HEK293 (cell line): ENCODE data around the gene ARHGAP15.

ENCODE experiments used
- CTCF ChIA-PET: fragments of 350-600 bp; formaldehyde crosslinking; extraction: SDS; loops from one replicate; lab custom pipeline; 2021; ENCODE audit warnings: antibody characterized with exemption; lab: Yijun Ruan, JAX
- POLR2A ChIA-PET: fragments of 300-600 bp; formaldehyde crosslinking; extraction: SDS; loops from one replicate; lab custom pipeline; 2020; ENCODE audit warnings: antibody characterized with exemption, inconsistent platforms; lab: Yijun Ruan, JAX
- H3K27ac ChIP-seq: fragments of 200-500 bp; sonication (Bioruptor generic); 2 replicates; pipeline ENCODE4 v1.5.1; 2014; ENCODE audit warnings: low read depth, low read length, control low read depth, inconsistent platforms; ENCODE audit errors: extremely low read depth
- H3K36me3 ChIP-seq, 2 experiments: fragments of 200-500 bp in 1 of 2; sonication (Bioruptor generic) in 1 of 2; 1 replicate in 1 of 2; 2 replicates in 1 of 2; pipeline ENCODE4 v1.5.1; 2014 to 2017; ENCODE audit warnings: inconsistent platforms in 2 of 2, low read length in 2 of 2; ENCODE audit not compliant: control insufficient read depth in 2 of 2, insufficient read depth in 1 of 2
- H3K4me1 ChIP-seq: fragments of 200-500 bp; sonication (Bioruptor generic); 2 replicates; pipeline ENCODE4 v1.5.1; 2014; ENCODE audit warnings: mild to moderate bottlenecking, low read length, inconsistent platforms; ENCODE audit not compliant: control insufficient read depth, insufficient read depth
- H3K4me3 ChIP-seq: 2 replicates; pipeline ENCODE4 v1.5.1; 2011; ENCODE audit warnings: low read depth, mild to moderate bottlenecking, control low read depth, low read length, moderate library complexity
- H3K9me3 ChIP-seq: fragments of 200-500 bp; sonication (Bioruptor generic); 2 replicates; pipeline ENCODE4 v1.5.1; 2014; ENCODE audit warnings: low read depth, low read length, inconsistent platforms; ENCODE audit not compliant: control insufficient read depth, insufficient read depth
- RBAK ChIP-seq: fragments of 450-650 bp; formaldehyde crosslinking; IDR thresholded peaks from 2 replicates; pipeline ENCODE4 v1.5.1; 2016; ENCODE audit warnings: missing biosample characterization, missing genetic modification characterization
- SCRT2 ChIP-seq: fragments of 450-650 bp; formaldehyde crosslinking; IDR thresholded peaks from 2 replicates; pipeline ENCODE4 v1.5.1; 2016; ENCODE audit warnings: missing biosample characterization, missing genetic modification characterization
- TRIM28 ChIP-seq: IDR thresholded peaks from 2 replicates; pipeline ENCODE4 v1.6.1; 2011; ENCODE audit warnings: low read length, control low read depth, borderline replicate concordance
- WT1 ChIP-seq: fragments of 450-650 bp; formaldehyde crosslinking; IDR thresholded peaks from 2 replicates; pipeline ENCODE4 v1.5.1; 2016; ENCODE audit warnings: missing biosample characterization, missing genetic modification characterization
- ZBTB17 ChIP-seq: fragments of 450-650 bp; formaldehyde crosslinking; IDR thresholded peaks from 2 replicates; pipeline ENCODE4 v1.5.1; 2016; ENCODE audit warnings: missing biosample characterization, missing genetic modification characterization
- ZFP69B ChIP-seq: fragments of 450-650 bp; formaldehyde crosslinking; IDR thresholded peaks from 2 replicates; pipeline ENCODE4 v1.5.1; 2016; ENCODE audit warnings: missing biosample characterization, missing genetic modification characterization
- ZIC2 ChIP-seq: fragments of 450-650 bp; formaldehyde crosslinking; IDR thresholded peaks from 2 replicates; pipeline ENCODE4 v1.5.1; 2016; ENCODE audit warnings: missing biosample characterization, missing genetic modification characterization
- ZNF132 ChIP-seq: fragments of 450-650 bp; formaldehyde crosslinking; IDR thresholded peaks from 2 replicates; pipeline ENCODE4 v1.5.1; 2017; ENCODE audit warnings: missing biosample characterization, missing genetic modification characterization, borderline replicate concordance
- ZNF140 ChIP-seq: fragments of 450-650 bp; formaldehyde crosslinking; IDR thresholded peaks from 2 replicates; pipeline ENCODE4 v1.5.1; 2016; ENCODE audit warnings: missing biosample characterization, missing genetic modification characterization
- ZNF16 ChIP-seq: fragments of 450-650 bp; formaldehyde crosslinking; IDR thresholded peaks from 2 replicates; pipeline ENCODE4 v1.5.1; 2016; ENCODE audit warnings: low read depth, missing biosample characterization, missing genetic modification characterization
- ZNF184 ChIP-seq: fragments of 450-650 bp; IDR thresholded peaks from 2 replicates; pipeline ENCODE4 v1.5.1; 2018; ENCODE audit warnings: missing biosample characterization, mild to moderate bottlenecking, missing genetic modification characterization
- ZNF221 ChIP-seq: fragments of 450-650 bp; formaldehyde crosslinking; IDR thresholded peaks from 2 replicates; pipeline ENCODE4 v1.5.1; 2017; ENCODE audit warnings: missing biosample characterization, missing genetic modification characterization, borderline replicate concordance
- ZNF311 ChIP-seq: fragments of 450-650 bp; formaldehyde crosslinking; IDR thresholded peaks from 2 replicates; pipeline ENCODE4 v1.5.1; 2017; ENCODE audit warnings: missing biosample characterization, missing genetic modification characterization, borderline replicate concordance
- ZNF521 ChIP-seq: fragments of 450-650 bp; formaldehyde crosslinking; IDR thresholded peaks from 2 replicates; pipeline ENCODE4 v1.5.1; 2017; ENCODE audit warnings: missing biosample characterization, mild to moderate bottlenecking, missing genetic modification characterization
- ZNF548 ChIP-seq: fragments of 450-650 bp; formaldehyde crosslinking; IDR thresholded peaks from 2 replicates; pipeline ENCODE4 v1.5.1; 2016; ENCODE audit warnings: missing biosample characterization, missing genetic modification characterization
- ZNF561 ChIP-seq: fragments of 450-650 bp; IDR thresholded peaks from 2 replicates; pipeline ENCODE4 v1.5.1; 2018; ENCODE audit warnings: missing biosample characterization, missing genetic modification characterization, borderline replicate concordance
- ZNF571 ChIP-seq: fragments of 450-650 bp; formaldehyde crosslinking; IDR thresholded peaks from 2 replicates; pipeline ENCODE4 v1.5.0; 2017; ENCODE audit warnings: missing biosample characterization, missing genetic modification characterization
- ZNF585B ChIP-seq: fragments of 450-650 bp; formaldehyde crosslinking; IDR thresholded peaks from 2 replicates; pipeline ENCODE4 v1.5.1; 2016; ENCODE audit warnings: missing biosample characterization, missing genetic modification characterization
- ZNF610 ChIP-seq: fragments of 450-650 bp; formaldehyde crosslinking; IDR thresholded peaks from 2 replicates; pipeline ENCODE4 v1.5.1; 2016; ENCODE audit warnings: missing biosample characterization, missing genetic modification characterization, borderline replicate concordance
- ZNF664 ChIP-seq: fragments of 450-650 bp; formaldehyde crosslinking; IDR thresholded peaks from 2 replicates; pipeline ENCODE4 v1.5.1; 2016; ENCODE audit warnings: missing biosample characterization, missing genetic modification characterization
- ZNF830 ChIP-seq: fragments of 450-650 bp; IDR thresholded peaks from 2 replicates; pipeline ENCODE4 v1.5.0; 2018; ENCODE audit warnings: missing biosample characterization, missing genetic modification characterization, low read depth, mild to moderate bottlenecking, moderate library complexity
- ZSCAN16 ChIP-seq: fragments of 450-650 bp; formaldehyde crosslinking; IDR thresholded peaks from 2 replicates; pipeline ENCODE4 v1.5.1; 2016; ENCODE audit warnings: missing biosample characterization, missing genetic modification characterization
- TF ChIP-seq, protein P1 (sequence below): IDR thresholded peaks from 2 replicates; pipeline ENCODE4 v1.6.1; 2011; ENCODE audit warnings: mild to moderate bottlenecking, low read depth, low read length, borderline replicate concordance
- TF ChIP-seq, protein P2 (sequence below): fragments of 450-650 bp; formaldehyde crosslinking; IDR thresholded peaks from 2 replicates; pipeline ENCODE4 v1.5.1; 2016; ENCODE audit warnings: missing biosample characterization, missing genetic modification characterization
- TF ChIP-seq, protein P3 (sequence below): fragments of 450-650 bp; formaldehyde crosslinking; IDR thresholded peaks from 2 replicates; pipeline ENCODE4 v1.5.1; 2017; ENCODE audit warnings: missing biosample characterization, missing genetic modification characterization
- TF ChIP-seq, protein P4 (sequence below): fragments of 450-650 bp; formaldehyde crosslinking; IDR thresholded peaks from 2 replicates; pipeline ENCODE4 v1.5.1; 2016; ENCODE audit warnings: missing biosample characterization, missing genetic modification characterization
- TF ChIP-seq, protein P5 (sequence below): fragments of 450-650 bp; formaldehyde crosslinking; IDR thresholded peaks from 2 replicates; pipeline ENCODE4 v1.5.1; 2016; ENCODE audit warnings: missing biosample characterization, missing genetic modification characterization

ARHGAP15 gene

DNA sequence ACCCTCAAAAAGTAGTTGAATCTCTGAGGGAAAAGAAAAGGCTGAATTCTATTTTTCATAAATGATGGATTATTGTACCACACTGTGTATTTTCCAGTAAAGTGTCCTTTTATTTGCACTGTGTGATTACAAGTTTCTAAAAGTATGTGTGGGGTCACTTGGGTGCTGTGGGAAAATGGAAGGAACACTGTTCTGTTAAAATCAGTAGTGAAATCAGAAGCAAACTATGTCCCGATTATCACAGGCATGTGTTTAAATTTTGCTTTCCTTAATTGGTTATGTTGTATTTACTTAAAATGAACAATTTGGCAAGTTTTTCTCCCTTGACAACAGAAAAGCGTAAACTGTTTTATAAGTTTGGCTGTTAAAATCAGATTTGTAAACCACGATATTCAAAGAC is 353.1 kb downstream of the ARHGAP15 start:
- Histone ChIP-seq H3K27ac (no peak overlapping the region), H3K9me3 (no peaks in the 10 kb centered on the region), H3K4me3 (no peak overlapping the region), H3K36me3 (no peaks in the 10 kb centered on the region), H3K4me1 (peaks cover 3% of the 10 kb centered on the region; the same call in 1 of the 2 replicates)
- TF ChIP-seq TRIM28 (no peak), ZNF184 (no peak), ZBTB17 (tag by site-specific recombination) (no peak), ZNF521 (no peak), ZNF16 (no peak), ZSCAN16 (tag by site-specific recombination) (no peak), SCRT2 (no peak), WT1 (no peak), ZNF311 (no peak), ZNF571 (no peak), ZFP69B (tag by site-specific recombination) (no peak), ZNF664 (tag by site-specific recombination) (no peak), ZNF561 (tag by site-specific recombination) (no peak), RBAK (tag by site-specific recombination) (no peak), ZIC2 (no peak), ZNF830 (no peak)
- TF ChIP-seq, protein P1, sequence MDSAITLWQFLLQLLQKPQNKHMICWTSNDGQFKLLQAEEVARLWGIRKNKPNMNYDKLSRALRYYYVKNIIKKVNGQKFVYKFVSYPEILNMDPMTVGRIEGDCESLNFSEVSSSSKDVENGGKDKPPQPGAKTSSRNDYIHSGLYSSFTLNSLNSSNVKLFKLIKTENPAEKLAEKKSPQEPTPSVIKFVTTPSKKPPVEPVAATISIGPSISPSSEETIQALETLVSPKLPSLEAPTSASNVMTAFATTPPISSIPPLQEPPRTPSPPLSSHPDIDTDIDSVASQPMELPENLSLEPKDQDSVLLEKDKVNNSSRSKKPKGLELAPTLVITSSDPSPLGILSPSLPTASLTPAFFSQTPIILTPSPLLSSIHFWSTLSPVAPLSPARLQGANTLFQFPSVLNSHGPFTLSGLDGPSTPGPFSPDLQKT: no peak
- TF ChIP-seq, protein P2, sequence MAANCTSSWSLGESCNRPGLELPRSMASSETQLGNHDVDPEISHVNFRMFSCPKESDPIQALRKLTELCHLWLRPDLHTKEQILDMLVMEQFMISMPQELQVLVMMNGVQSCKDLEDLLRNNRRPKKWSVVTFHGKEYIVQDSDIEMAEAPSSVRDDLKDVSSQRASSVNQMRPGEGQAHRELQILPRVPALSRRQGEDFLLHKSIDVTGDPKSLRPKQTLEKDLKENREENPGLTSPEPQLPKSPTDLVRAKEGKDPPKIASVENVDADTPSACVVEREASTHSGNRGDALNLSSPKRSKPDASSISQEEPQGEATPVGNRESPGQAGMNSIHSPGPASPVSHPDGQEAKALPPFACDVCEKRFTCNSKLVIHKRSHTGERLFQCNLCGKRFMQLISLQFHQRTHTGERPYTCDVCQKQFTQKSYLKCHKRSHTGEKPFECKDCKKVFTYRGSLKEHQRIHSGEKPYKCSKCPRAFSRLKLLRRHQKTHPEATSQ: no peak
- TF ChIP-seq, protein P3, sequence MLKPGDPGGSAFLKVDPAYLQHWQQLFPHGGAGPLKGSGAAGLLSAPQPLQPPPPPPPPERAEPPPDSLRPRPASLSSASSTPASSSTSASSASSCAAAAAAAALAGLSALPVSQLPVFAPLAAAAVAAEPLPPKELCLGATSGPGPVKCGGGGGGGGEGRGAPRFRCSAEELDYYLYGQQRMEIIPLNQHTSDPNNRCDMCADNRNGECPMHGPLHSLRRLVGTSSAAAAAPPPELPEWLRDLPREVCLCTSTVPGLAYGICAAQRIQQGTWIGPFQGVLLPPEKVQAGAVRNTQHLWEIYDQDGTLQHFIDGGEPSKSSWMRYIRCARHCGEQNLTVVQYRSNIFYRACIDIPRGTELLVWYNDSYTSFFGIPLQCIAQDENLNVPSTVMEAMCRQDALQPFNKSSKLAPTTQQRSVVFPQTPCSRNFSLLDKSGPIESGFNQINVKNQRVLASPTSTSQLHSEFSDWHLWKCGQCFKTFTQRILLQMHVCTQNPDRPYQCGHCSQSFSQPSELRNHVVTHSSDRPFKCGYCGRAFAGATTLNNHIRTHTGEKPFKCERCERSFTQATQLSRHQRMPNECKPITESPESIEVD (tag by site-specific recombination): no peak
- TF ChIP-seq, protein P4, sequence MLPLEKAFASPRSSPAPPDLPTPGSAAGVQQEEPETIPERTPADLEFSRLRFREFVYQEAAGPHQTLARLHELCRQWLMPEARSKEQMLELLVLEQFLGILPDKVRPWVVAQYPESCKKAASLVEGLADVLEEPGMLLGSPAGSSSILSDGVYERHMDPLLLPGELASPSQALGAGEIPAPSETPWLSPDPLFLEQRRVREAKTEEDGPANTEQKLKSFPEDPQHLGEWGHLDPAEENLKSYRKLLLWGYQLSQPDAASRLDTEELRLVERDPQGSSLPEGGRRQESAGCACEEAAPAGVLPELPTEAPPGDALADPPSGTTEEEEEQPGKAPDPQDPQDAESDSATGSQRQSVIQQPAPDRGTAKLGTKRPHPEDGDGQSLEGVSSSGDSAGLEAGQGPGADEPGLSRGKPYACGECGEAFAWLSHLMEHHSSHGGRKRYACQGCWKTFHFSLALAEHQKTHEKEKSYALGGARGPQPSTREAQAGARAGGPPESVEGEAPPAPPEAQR (tag by site-specific recombination): no peak
- ChIA-PET CTCF (no interaction called here), POLR2A (no interaction called here)

DNA sequence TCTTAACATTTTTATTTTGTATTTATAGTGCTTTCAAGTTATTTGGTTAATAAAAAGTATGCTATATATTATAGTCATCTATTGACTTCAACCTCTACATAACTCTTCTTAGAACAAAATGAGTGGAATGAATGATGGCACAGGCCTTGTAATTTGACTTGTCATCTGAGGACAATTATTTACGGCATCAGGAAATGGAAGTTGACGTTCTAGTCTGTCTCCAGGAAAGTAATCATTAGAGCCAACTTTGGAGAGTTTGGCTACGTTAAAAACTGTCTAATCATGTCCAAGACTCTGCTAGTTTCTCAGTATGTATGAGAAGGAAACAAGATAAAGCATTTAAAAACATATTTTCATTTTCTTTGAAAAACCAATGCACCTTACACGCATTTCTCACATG is 353.6 kb downstream of the ARHGAP15 start:
- ChIA-PET POLR2A (no interaction called here), CTCF (no interaction called here)
- TF ChIP-seq ZNF132 (no peak), ZNF585B (tag by site-specific recombination) (no peak), ZFP69B (tag by site-specific recombination) (no peak), ZNF221 (tag by site-specific recombination) (no peak), ZNF140 (tag by site-specific recombination) (no peak), RBAK (tag by site-specific recombination) (no peak), ZNF610 (tag by site-specific recombination) (no peak), ZNF548 (tag by site-specific recombination) (no peak)
- TF ChIP-seq, protein P5, sequence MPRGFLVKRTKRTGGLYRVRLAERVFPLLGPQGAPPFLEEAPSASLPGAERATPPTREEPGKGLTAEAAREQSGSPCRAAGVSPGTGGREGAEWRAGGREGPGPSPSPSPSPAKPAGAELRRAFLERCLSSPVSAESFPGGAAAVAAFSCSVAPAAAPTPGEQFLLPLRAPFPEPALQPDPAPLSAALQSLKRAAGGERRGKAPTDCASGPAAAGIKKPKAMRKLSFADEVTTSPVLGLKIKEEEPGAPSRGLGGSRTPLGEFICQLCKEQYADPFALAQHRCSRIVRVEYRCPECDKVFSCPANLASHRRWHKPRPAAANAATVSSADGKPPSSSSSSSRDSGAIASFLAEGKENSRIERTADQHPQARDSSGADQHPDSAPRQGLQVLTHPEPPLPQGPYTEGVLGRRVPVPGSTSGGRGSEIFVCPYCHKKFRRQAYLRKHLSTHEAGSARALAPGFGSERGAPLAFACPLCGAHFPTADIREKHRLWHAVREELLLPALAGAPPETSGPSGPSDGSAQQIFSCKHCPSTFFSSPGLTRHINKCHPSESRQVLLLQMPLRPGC (tag by site-specific recombination): no peak
- Histone ChIP-seq H3K27ac (no peak overlapping the region), H3K9me3 (no peaks in the 10 kb centered on the region), H3K4me1 (peaks cover 3% of the 10 kb centered on the region; the same call in 1 of the 2 replicates), H3K4me3 (no peak overlapping the region), H3K36me3 (no peaks in the 10 kb centered on the region)
